ENCODE data around the gene STPG1. TPM values are rescaled to one million over a fixed set of nuclear protein-coding genes. Genes with fewer than 3 reads are reported as not detected.

STPG1 gene
- total RNA-seq, 4 donors from 2014 or later = 2.2 to 7.6 (median 6.1) TPM

GRCh38 chr1:24355466-24355865 is 58.1 kb downstream of the STPG1 start:
- H3K4me3 ChIP-seq = no peak overlapping the region
- WGBS, 2 donors (ENCODE audit: low coverage in 1 of 2) = 71 to 75% methylated on average over 1 to 2 of the region's 3 CpGs
- ATAC-seq = no peak
- TF ChIP-seq POLR2AphosphoS5 (IDR thresholded peaks at IDR 0.05) = no peak
- no peak for TF ChIP-seq CTCF (IDR thresholded peaks at IDR 0.05)
- TF ChIP-seq EP300 (IDR thresholded peaks at IDR 0.05) = no peak
- no peak for TF ChIP-seq POLR2A (IDR thresholded peaks at IDR 0.05)
- no peaks in the 10 kb centered on the region for H3K4me1 ChIP-seq
- H3K36me3 ChIP-seq = peaks cover 0 to 33% of the 10 kb centered on the region in 2 donors
- H3K27ac ChIP-seq = no peak overlapping the region
- no peaks in the 10 kb centered on the region for H3K9me3 ChIP-seq
- H3K27me3 ChIP-seq = no peaks in the 10 kb centered on the region

- no peak overlapping the region for H3K4me3 ChIP-seq
- no peaks in the 10 kb centered on the region for H3K4me1 ChIP-seq
- no peak for ATAC-seq
- no peaks in the 10 kb centered on the region for H3K27me3 ChIP-seq
- peaks cover 0 to 15% of the 10 kb centered on the region in 2 donors for H3K36me3 ChIP-seq
- H3K9me3 ChIP-seq = no peaks in the 10 kb centered on the region
- 95 to 100% methylated on average over 2 of the region's 4 CpGs for WGBS, 2 donors (ENCODE audit: low coverage in 1 of 2)
- H3K27ac ChIP-seq = no peak overlapping the region
- TF ChIP-seq EP300 (IDR thresholded peaks at IDR 0.05) = no peak
- no peak for TF ChIP-seq POLR2AphosphoS5 (IDR thresholded peaks at IDR 0.05)
- no peak for TF ChIP-seq CTCF (IDR thresholded peaks at IDR 0.05)
- TF ChIP-seq POLR2A (IDR thresholded peaks at IDR 0.05) = no peak
These were observed 60.2 kb downstream of the STPG1 start for GRCh38 chr1:24353292-24353891.

GRCh38 chr1:24351918-24352627 is 61.5 kb downstream of the STPG1 start:
- no peak for ATAC-seq
- no peaks in the 10 kb centered on the region for H3K27me3 ChIP-seq
- no peaks in the 10 kb centered on the region for H3K9me3 ChIP-seq
- no peak for TF ChIP-seq CTCF (IDR thresholded peaks at IDR 0.05)
- no peak for TF ChIP-seq POLR2A (IDR thresholded peaks at IDR 0.05)
- TF ChIP-seq EP300 (IDR thresholded peaks at IDR 0.05) = no peak
- TF ChIP-seq POLR2AphosphoS5 (IDR thresholded peaks at IDR 0.05) = no peak
- 67 to 78% methylated on average over 3 to 5 of the region's 7 CpGs for WGBS, 2 donors (ENCODE audit: low coverage in 1 of 2)
- H3K4me3 ChIP-seq = no peak overlapping the region
- H3K36me3 ChIP-seq = peaks cover 0 to 2% of the 10 kb centered on the region in 2 donors
- H3K27ac ChIP-seq = no peak overlapping the region
- no peaks in the 10 kb centered on the region for H3K4me1 ChIP-seq

GRCh38 chr1:24351247-24351646 is 62.3 kb downstream of the STPG1 start:
- H3K4me3 ChIP-seq = no peak overlapping the region
- no peaks in the 10 kb centered on the region for H3K4me1 ChIP-seq
- H3K27me3 ChIP-seq = no peaks in the 10 kb centered on the region
- 60 to 100% methylated on average over 1 of the region's 4 CpGs for WGBS, 2 donors (ENCODE audit: low coverage in 1 of 2)
- no peak for ATAC-seq
- no peak for TF ChIP-seq POLR2AphosphoS5 (IDR thresholded peaks at IDR 0.05)
- no peak for TF ChIP-seq EP300 (IDR thresholded peaks at IDR 0.05)
- TF ChIP-seq POLR2A (IDR thresholded peaks at IDR 0.05) = no peak
- H3K27ac ChIP-seq = no peak overlapping the region
- no peaks in the 10 kb centered on the region for H3K9me3 ChIP-seq
- H3K36me3 ChIP-seq = no peaks in the 10 kb centered on the region

DNA sequence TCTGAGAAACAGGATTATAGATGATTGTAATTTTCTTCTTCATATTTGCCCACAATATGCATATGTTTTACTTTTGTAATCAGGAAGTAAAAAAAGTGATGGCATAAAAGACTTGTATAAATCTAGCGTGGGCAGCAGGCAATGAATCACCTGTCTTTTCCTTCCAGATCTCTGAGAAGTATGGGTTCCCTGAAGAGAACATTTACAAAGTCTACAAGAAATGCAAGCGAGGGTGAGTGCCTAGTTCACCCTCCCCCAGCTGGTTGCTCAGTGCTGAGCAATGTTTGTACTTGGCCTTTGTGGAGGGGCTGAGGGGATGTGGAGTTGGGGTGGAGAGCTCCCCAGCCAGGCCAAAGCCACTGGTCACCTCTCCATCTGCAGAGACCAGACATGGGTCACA is 63.7 kb downstream of the STPG1 start:
- 72 to 96% methylated on average over 2 of the region's 2 CpGs for WGBS, 2 donors (ENCODE audit: low coverage in 1 of 2)
- no peak for TF ChIP-seq POLR2AphosphoS5 (IDR thresholded peaks at IDR 0.05)
- TF ChIP-seq CTCF (IDR thresholded peaks at IDR 0.05) = no peak
- TF ChIP-seq EP300 (IDR thresholded peaks at IDR 0.05) = no peak
- no peak for TF ChIP-seq POLR2A (IDR thresholded peaks at IDR 0.05)
- Histone ChIP-seq H3K4me3 (no peak overlapping the region), H3K27ac (no peak overlapping the region), H3K27me3 (no peaks in the 10 kb centered on the region), H3K36me3 (no peaks in the 10 kb centered on the region), H3K4me1 (no peaks in the 10 kb centered on the region), H3K9me3 (no peaks in the 10 kb centered on the region)
- no peak for ATAC-seq
